Duodenal mucosa (tissue), 2 donors: ENCODE results near the gene UBA6.
A peak's percentile ranks its signal among the peaks of the same experiment; 100 is the strongest.

Source experiments
- H3K27ac ChIP-seq: one replicate; pipeline ENCODE4 v1.7.0; 2013; ENCODE audit warnings: low read depth, low read length
- H3K27me3 ChIP-seq, 2 donors: one replicate each; pipeline ENCODE4 v1.7.0; 2013; ENCODE audit warnings: low read length in 2 of 2, control low read depth in 1 of 2; ENCODE audit not compliant: insufficient read depth in 2 of 2, control insufficient read depth in 1 of 2
- H3K36me3 ChIP-seq, 2 donors: one replicate each; pipeline ENCODE4 v1.7.0; 2013; ENCODE audit warnings: low read length in 2 of 2, control low read depth in 1 of 2; ENCODE audit not compliant: insufficient read depth in 2 of 2, control insufficient read depth in 1 of 2
- H3K4me1 ChIP-seq, 2 donors: one replicate each; pipeline ENCODE4 v1.7.0; 2013; ENCODE audit warnings: low read length in 2 of 2, control low read depth in 1 of 2; ENCODE audit not compliant: insufficient read depth in 2 of 2, control insufficient read depth in 1 of 2
- H3K4me3 ChIP-seq, 2 donors: one replicate each; pipeline ENCODE4 v1.7.0; 2013; ENCODE audit warnings: low read length in 2 of 2, low read depth in 1 of 2
- H3K9ac ChIP-seq, 2 donors: one replicate each; pipeline ENCODE4 v1.7.0; 2013; ENCODE audit warnings: low read length in 2 of 2, low read depth in 1 of 2
- H3K9me3 ChIP-seq, 2 donors: one replicate each; pipeline ENCODE4 v1.7.0; 2013; ENCODE audit warnings: low read length in 2 of 2, control low read depth in 1 of 2; ENCODE audit not compliant: control insufficient read depth in 1 of 2

Gene UBA6

GRCh38 chr4:67700116-67700737, 728 bp downstream of the UBA6 start:
- peak overlapping the region; percentile 94 to 98 for H3K4me3 ChIP-seq

GRCh38 chr4:67699603-67700002, 1.4 kb downstream of the UBA6 start:
- no peaks in the 10 kb centered on the region for H3K27me3 ChIP-seq
- H3K4me1 ChIP-seq: peaks cover 0 to 12% of the 10 kb centered on the region in 2 donors
- H3K9ac ChIP-seq: peak overlapping the region; percentile 95 to 98
- H3K27ac ChIP-seq: no peak overlapping the region
- H3K9me3 ChIP-seq: no peaks in the 10 kb centered on the region
- H3K4me3 ChIP-seq: peak overlapping the region; percentile 94 to 98
- H3K36me3 ChIP-seq: peaks cover 0 to 8% of the 10 kb centered on the region in 2 donors

More at GRCh38 chr4:67700116-67700737, 728 bp downstream of the UBA6 start:
- H3K4me1 ChIP-seq: peaks cover 0 to 12% of the 10 kb centered on the region in 2 donors
- H3K9me3 ChIP-seq: no peaks in the 10 kb centered on the region
- peak overlapping the region; percentile 89 for H3K27ac ChIP-seq
- peaks cover 0 to 2% of the 10 kb centered on the region in 2 donors for H3K36me3 ChIP-seq
- no peaks in the 10 kb centered on the region for H3K27me3 ChIP-seq
- H3K9ac ChIP-seq: peak overlapping the region; percentile 95 to 98

- no peak overlapping the region for H3K27ac ChIP-seq
- H3K4me1 ChIP-seq: peaks cover 0 to 12% of the 10 kb centered on the region in 2 donors
These were observed 2.9 kb downstream of the UBA6 start for GRCh38 chr4:67697860-67698687.

GRCh38 chr4:67696061-67696460, 4.9 kb downstream of the UBA6 start:
- H3K4me1 ChIP-seq: no peaks in the 10 kb centered on the region
- peaks cover 10 to 30% of the 10 kb centered on the region in 2 donors for H3K36me3 ChIP-seq
- H3K27me3 ChIP-seq: no peaks in the 10 kb centered on the region
- no peak overlapping the region for H3K9ac ChIP-seq
- H3K27ac ChIP-seq: no peak overlapping the region
- no peak overlapping the region for H3K4me3 ChIP-seq
- peaks cover 0 to 4% of the 10 kb centered on the region in 2 donors for H3K9me3 ChIP-seq

More at GRCh38 chr4:67697860-67698687, 2.9 kb downstream of the UBA6 start:
- H3K9me3 ChIP-seq: no peaks in the 10 kb centered on the region
- no peak overlapping the region for H3K9ac ChIP-seq
- no peak overlapping the region for H3K4me3 ChIP-seq
- peaks cover 5 to 13% of the 10 kb centered on the region in 2 donors for H3K36me3 ChIP-seq
- no peaks in the 10 kb centered on the region for H3K27me3 ChIP-seq

- peaks cover 10 to 33% of the 10 kb centered on the region in 2 donors for H3K36me3 ChIP-seq
These were observed 6.3 kb downstream of the UBA6 start for GRCh38 chr4:67694662-67695061.

GRCh38 chr4:67691328-67691727, 9.6 kb downstream of the UBA6 start:
- H3K36me3 ChIP-seq: peaks cover 10 to 45% of the 10 kb centered on the region in 2 donors
- no peak overlapping the region for H3K4me3 ChIP-seq
- H3K9ac ChIP-seq: no peak overlapping the region
- H3K27ac ChIP-seq: no peak overlapping the region
- H3K4me1 ChIP-seq: no peaks in the 10 kb centered on the region
- no peaks in the 10 kb centered on the region for H3K27me3 ChIP-seq
- H3K9me3 ChIP-seq: peaks cover 0 to 4% of the 10 kb centered on the region in 2 donors

More at GRCh38 chr4:67694662-67695061, 6.3 kb downstream of the UBA6 start:
- Histone ChIP-seq H3K9ac (no peak overlapping the region), H3K27me3 (no peaks in the 10 kb centered on the region), H3K4me3 (no peak overlapping the region), H3K9me3 (peaks cover 0 to 4% of the 10 kb centered on the region in 2 donors), H3K27ac (no peak overlapping the region), H3K4me1 (no peaks in the 10 kb centered on the region)

GRCh38 chr4:67687636-67688035, 13.3 kb downstream of the UBA6 start:
- Histone ChIP-seq H3K9me3 (peaks cover 0 to 4% of the 10 kb centered on the region in 2 donors), H3K36me3 (peaks cover 3 to 30% of the 10 kb centered on the region in 2 donors), H3K27ac (no peak overlapping the region), H3K27me3 (no peaks in the 10 kb centered on the region), H3K9ac (no peak overlapping the region), H3K4me1 (no peaks in the 10 kb centered on the region), H3K4me3 (no peak overlapping the region)

GRCh38 chr4:67685532-67685859, 15.5 kb downstream of the UBA6 start:
- H3K27me3 ChIP-seq: no peaks in the 10 kb centered on the region

GRCh38 chr4:67684839-67685531, 16.0 kb downstream of the UBA6 start:
- Histone ChIP-seq H3K36me3 (peaks cover 3 to 22% of the 10 kb centered on the region in 2 donors), H3K9ac (no peak overlapping the region), H3K4me1 (no peaks in the 10 kb centered on the region), H3K27me3 (no peaks in the 10 kb centered on the region), H3K9me3 (no peaks in the 10 kb centered on the region), H3K4me3 (no peak overlapping the region), H3K27ac (no peak overlapping the region)

More at GRCh38 chr4:67685532-67685859, 15.5 kb downstream of the UBA6 start:
- Histone ChIP-seq H3K27ac (no peak overlapping the region), H3K9ac (no peak overlapping the region), H3K4me1 (no peaks in the 10 kb centered on the region), H3K4me3 (no peak overlapping the region), H3K36me3 (peaks cover 3 to 22% of the 10 kb centered on the region in 2 donors), H3K9me3 (no peaks in the 10 kb centered on the region)

GRCh38 chr4:67682266-67682665, 18.7 kb downstream of the UBA6 start:
- H3K4me1 ChIP-seq: no peaks in the 10 kb centered on the region
- H3K9ac ChIP-seq: no peak overlapping the region
- H3K36me3 ChIP-seq: peaks cover 3 to 15% of the 10 kb centered on the region in 2 donors
- no peaks in the 10 kb centered on the region for H3K9me3 ChIP-seq
- H3K27me3 ChIP-seq: no peaks in the 10 kb centered on the region
- H3K4me3 ChIP-seq: no peak overlapping the region
- H3K27ac ChIP-seq: no peak overlapping the region
